Measurements from ENCODE around the gene EMSY. TPM values are rescaled to one million over a fixed set of nuclear protein-coding genes. Genes with fewer than 3 reads are reported as not detected.
A peak's percentile ranks its signal among the peaks of the same experiment; 100 is the strongest.
"Not testable (repeated sequence)": the region's sequence is repeated elsewhere in the genome, so short reads cannot be mapped to it uniquely, and the experiment has no call there.

EMSY gene
- total RNA-seq, 1 experiment from 2014 or later, result 46.2 TPM

- H3K4me1 ChIP-seq, result peaks cover 25% of the 10 kb centered on the region; the same call in 1 of the 2 replicates
- no peaks in the 10 kb centered on the region for H3K27me3 ChIP-seq
- H3K36me3 ChIP-seq, result no peaks in the 10 kb centered on the region
- DNase-seq, result peak; percentile 32 to 38
- 0 out of 2 replicates have a peak overlapping the region, but pooled peaks have one; percentile 5 for H3K4me3 ChIP-seq
- H3K9me3 ChIP-seq (replicated peaks), result no peaks in the 10 kb centered on the region
- peak overlapping the region; percentile 11; the same call in 1 of the 2 replicates for H3K27ac ChIP-seq
Observed at GRCh38 chr11:76579056-76579751, 134.4 kb downstream of the EMSY start.

- Histone ChIP-seq H3K4me1 (peaks cover 25% of the 10 kb centered on the region; the same call in 1 of the 2 replicates), H3K9me3 (replicated peaks) (no peaks in the 10 kb centered on the region), H3K27ac (no peak overlapping the region), H3K4me3 (no peak overlapping the region), H3K36me3 (no peaks in the 10 kb centered on the region), H3K27me3 (no peaks in the 10 kb centered on the region)
- DNase-seq, result no peak
Observed at GRCh38 chr11:76579752-76580151, 134.9 kb downstream of the EMSY start.

- H3K9me3 ChIP-seq (replicated peaks); H3K27me3 ChIP-seq; DNase-seq; H3K27ac ChIP-seq; H3K4me3 ChIP-seq; H3K36me3 ChIP-seq: not testable (repeated sequence)
- H3K4me1 ChIP-seq, result peaks cover 20% of the 10 kb centered on the region; the same call in 1 of the 2 replicates
Observed at GRCh38 chr11:76582471-76582870, 137.7 kb downstream of the EMSY start.

GRCh38 chr11:76587820-76588454 lies 143.1 kb downstream of the EMSY start:
- no peak for DNase-seq
- Histone ChIP-seq H3K9me3 (replicated peaks) (no peaks in the 10 kb centered on the region; the same call in 1 of the 2 replicates), H3K27ac (no peak overlapping the region), H3K4me1 (no peaks in the 10 kb centered on the region), H3K27me3 (no peaks in the 10 kb centered on the region), H3K4me3 (no peak overlapping the region), H3K36me3 (no peaks in the 10 kb centered on the region)

GRCh38 chr11:76588455-76589325 lies 143.9 kb downstream of the EMSY start:
- H3K4me3 ChIP-seq, result no peak overlapping the region
- H3K36me3 ChIP-seq, result no peaks in the 10 kb centered on the region
- no peaks in the 10 kb centered on the region for H3K4me1 ChIP-seq
- no peak overlapping the region for H3K27ac ChIP-seq
- H3K27me3 ChIP-seq, result no peaks in the 10 kb centered on the region
- H3K9me3 ChIP-seq (replicated peaks), result no peaks in the 10 kb centered on the region; the same call in 1 of the 2 replicates
- no peak for DNase-seq

- Histone ChIP-seq H3K4me3 (no peak overlapping the region), H3K4me1 (no peaks in the 10 kb centered on the region), H3K36me3 (no peaks in the 10 kb centered on the region), H3K27ac (no peak overlapping the region), H3K9me3 (replicated peaks) (no peaks in the 10 kb centered on the region; the same call in 1 of the 2 replicates), H3K27me3 (no peaks in the 10 kb centered on the region)
- no peak for DNase-seq
Observed at GRCh38 chr11:76589477-76589876, 144.7 kb downstream of the EMSY start.

- Histone ChIP-seq H3K4me1 (no peaks in the 10 kb centered on the region), H3K9me3 (replicated peaks) (no peaks in the 10 kb centered on the region; the same call in 1 of the 2 replicates), H3K27me3 (no peaks in the 10 kb centered on the region)
Observed at GRCh38 chr11:76589964-76590950, 145.4 kb downstream of the EMSY start.

GRCh38 chr11:76591416-76591815 lies 146.6 kb downstream of the EMSY start:
- DNase-seq, result no peak
- Histone ChIP-seq H3K9me3 (replicated peaks) (no peaks in the 10 kb centered on the region; the same call in 1 of the 2 replicates), H3K4me1 (no peaks in the 10 kb centered on the region), H3K27ac (no peak overlapping the region), H3K27me3 (no peaks in the 10 kb centered on the region), H3K4me3 (no peak overlapping the region), H3K36me3 (no peaks in the 10 kb centered on the region)

More at GRCh38 chr11:76589964-76590950, 145.4 kb downstream of the EMSY start:
- no peak for DNase-seq
- H3K4me3 ChIP-seq, result no peak overlapping the region
- no peak overlapping the region for H3K27ac ChIP-seq
- no peaks in the 10 kb centered on the region for H3K36me3 ChIP-seq

GRCh38 chr11:76592025-76592914 lies 147.5 kb downstream of the EMSY start:
- no peaks in the 10 kb centered on the region for H3K9me3 ChIP-seq (replicated peaks)
- H3K27me3 ChIP-seq, result no peaks in the 10 kb centered on the region
- H3K27ac ChIP-seq, result no peak overlapping the region
- no peaks in the 10 kb centered on the region for H3K4me1 ChIP-seq
- no peak overlapping the region for H3K4me3 ChIP-seq
- no peak for DNase-seq
- H3K36me3 ChIP-seq, result no peaks in the 10 kb centered on the region

- Histone ChIP-seq H3K9me3 (replicated peaks) (no peaks in the 10 kb centered on the region), H3K27me3 (no peaks in the 10 kb centered on the region), H3K4me1 (no peaks in the 10 kb centered on the region; the same call in 1 of the 2 replicates), H3K4me3 (no peak overlapping the region), H3K27ac (no peak overlapping the region), H3K36me3 (no peaks in the 10 kb centered on the region)
- DNase-seq, result no peak
Observed at GRCh38 chr11:76592961-76593360, 148.1 kb downstream of the EMSY start.

GRCh38 chr11:76595091-76595490 lies 150.3 kb downstream of the EMSY start:
- H3K9me3 ChIP-seq (replicated peaks); H3K36me3 ChIP-seq; H3K27me3 ChIP-seq; H3K4me3 ChIP-seq; H3K27ac ChIP-seq; DNase-seq: not testable (repeated sequence)
- peaks cover 15% of the 10 kb centered on the region for H3K4me1 ChIP-seq

GRCh38 chr11:76596652-76597051 lies 151.8 kb downstream of the EMSY start:
- H3K9me3 ChIP-seq (replicated peaks), result no peaks in the 10 kb centered on the region
- no peak for DNase-seq
- no peak overlapping the region for H3K4me3 ChIP-seq
- H3K27ac ChIP-seq, result no peak overlapping the region
- no peaks in the 10 kb centered on the region for H3K27me3 ChIP-seq
- H3K4me1 ChIP-seq, result peaks cover 15% of the 10 kb centered on the region
- H3K36me3 ChIP-seq, result no peaks in the 10 kb centered on the region
